GM12878 (cell line): ENCODE results near the gene RB1. TPM values are rescaled to one million over a fixed set of nuclear protein-coding genes. Genes with fewer than 3 reads are reported as not detected.
A peak's percentile ranks its signal among the peaks of the same experiment; 100 is the strongest.

Experiments
- BCL11A ChIP-seq: IDR thresholded peaks from 2 replicates; pipeline ENCODE4 v1.6.1; 2011; ENCODE audit warnings: low read depth, low read length
- BMI1 ChIP-seq: fragments of 450-650 bp; IDR thresholded peaks from 2 replicates; pipeline ENCODE4 v1.6.1; 2016; ENCODE audit warnings: mild to moderate bottlenecking, moderate library complexity, borderline replicate concordance
- CBFB ChIP-seq: IDR thresholded peaks from 2 replicates; pipeline ENCODE4 v1.6.1; 2016; ENCODE audit warnings: antibody characterized with exemption, low read depth
- CBX5 ChIP-seq: sonication (generic); IDR thresholded peaks from 2 replicates; pipeline ENCODE4 v1.6.1; 2016; ENCODE audit warnings: low read depth, moderate library complexity, mild to moderate bottlenecking, inconsistent platforms
- CHD1 ChIP-seq: IDR thresholded peaks from 2 replicates; pipeline ENCODE4 v1.6.1; 2012; ENCODE audit warnings: low read depth, low read length, improper control_type of control experiment
- CREM ChIP-seq: IDR thresholded peaks from 2 replicates; pipeline ENCODE4 v1.6.1; 2014; ENCODE audit warnings: antibody characterized with exemption, low read depth
- DPF2 ChIP-seq: fragments of 450-650 bp; IDR thresholded peaks from 2 replicates; pipeline ENCODE4 v1.6.1; 2017; ENCODE audit warnings: mild to moderate bottlenecking
- E2F8 ChIP-seq: fragments of 450-650 bp; IDR thresholded peaks from 2 replicates; pipeline ENCODE4 v1.6.1; 2018; ENCODE audit warnings: mild to moderate bottlenecking, low read depth, moderate library complexity; ENCODE audit not compliant: partially characterized antibody
- FOXK2 ChIP-seq: fragments of 450-650 bp; IDR thresholded peaks from 2 replicates; pipeline ENCODE4 v1.6.1; 2017; ENCODE audit warnings: mild to moderate bottlenecking, moderate library complexity
- GABPA ChIP-seq: IDR thresholded peaks from 2 replicates; pipeline ENCODE4 v1.6.1; 2014; ENCODE audit warnings: antibody characterized with exemption, low read depth, mild to moderate bottlenecking, inconsistent platforms
- HCFC1 ChIP-seq: fragments of 150-350 bp; IDR thresholded peaks from 2 replicates; pipeline ENCODE4 v1.6.1; 2014; ENCODE audit warnings: low read length
- HDAC2 ChIP-seq: fragments of 200-600 bp; sonication (generic); IDR thresholded peaks from 2 replicates; pipeline ENCODE4 v1.6.1; 2017
- IKZF2 ChIP-seq, 2 experiments: fragments of 450-650 bp; IDR thresholded peaks; 2 replicates each; pipeline ENCODE4 v1.6.1; 2017; ENCODE audit warnings: mild to moderate bottlenecking in 2 of 2, moderate library complexity in 2 of 2
- MAX ChIP-seq: IDR thresholded peaks from 2 replicates; pipeline ENCODE4 v1.6.1; 2012; ENCODE audit warnings: low read depth, low read length, improper control_type of control experiment
- MEF2A ChIP-seq: IDR thresholded peaks from 2 replicates; pipeline ENCODE4 v1.6.1; 2011; ENCODE audit warnings: low read depth, mild to moderate bottlenecking, low read length, moderate library complexity; ENCODE audit not compliant: insufficient read depth
- MTA2 ChIP-seq: fragments of 450-650 bp; IDR thresholded peaks from 2 replicates; pipeline ENCODE4 v1.6.1; 2016; ENCODE audit warnings: low read depth, mild to moderate bottlenecking, moderate library complexity
- MXI1 ChIP-seq: fragments of 150-350 bp; IDR thresholded peaks from 2 replicates; pipeline ENCODE4 v1.6.1; 2011; ENCODE audit warnings: low read depth, mild to moderate bottlenecking, inconsistent platforms, low read length, improper control_type of control experiment
- NR2F1 ChIP-seq: fragments of 450-650 bp; conservative IDR thresholded peaks from 2 replicates; pipeline ENCODE4 v1.6.1; 2017; ENCODE audit warnings: mild to moderate bottlenecking
- PAX5 ChIP-seq: IDR thresholded peaks from 2 replicates; pipeline ENCODE4 v1.6.1; 2011; ENCODE audit warnings: low read depth, low read length, borderline replicate concordance
- RBBP5 ChIP-seq: fragments of 200-600 bp; sonication (generic); conservative IDR thresholded peaks from 2 replicates; pipeline ENCODE4 v1.6.1; 2016
- SMAD1 ChIP-seq: fragments of 450-650 bp; IDR thresholded peaks from 2 replicates; pipeline ENCODE4 v1.6.1; 2018; ENCODE audit warnings: mild to moderate bottlenecking, low read depth; ENCODE audit not compliant: partially characterized antibody
- SMARCA5 ChIP-seq: fragments of 450-650 bp; IDR thresholded peaks from 2 replicates; pipeline ENCODE4 v1.6.1; 2017; ENCODE audit warnings: mild to moderate bottlenecking
- SMC3 ChIP-seq: IDR thresholded peaks from 2 replicates; pipeline ENCODE4 v1.6.1; 2011; ENCODE audit warnings: low read length, improper control_type of control experiment, borderline replicate concordance
- STAT3 ChIP-seq: IDR thresholded peaks from 2 replicates; pipeline ENCODE4 v1.6.1; 2011; ENCODE audit warnings: low read depth, low read length, improper control_type of control experiment
- TAF1 ChIP-seq: IDR thresholded peaks from 2 replicates; pipeline ENCODE4 v1.6.1; 2011; ENCODE audit warnings: mild to moderate bottlenecking, low read depth, low read length, borderline replicate concordance
- TBL1XR1 ChIP-seq: IDR thresholded peaks from 2 replicates; pipeline ENCODE4 v1.6.1; 2012; ENCODE audit warnings: low read depth, low read length, improper control_type of control experiment
- WRNIP1 ChIP-seq: IDR thresholded peaks from 2 replicates; pipeline ENCODE4 v1.6.1; 2011; ENCODE audit warnings: low read depth, low read length, improper control_type of control experiment, borderline replicate concordance
- ZNF384 ChIP-seq: IDR thresholded peaks from 2 replicates; pipeline ENCODE4 v1.6.1; 2012; ENCODE audit warnings: low read depth, mild to moderate bottlenecking, low read length, improper control_type of control experiment, borderline replicate concordance
- polyA plus RNA-seq, 11 experiments: library from polyadenylated mRNA; depleted of rRNA in 4 of 11; unstranded in 6 of 11; stranded (reverse) in 5 of 11; fragments of >200 nt; fragmentation: Nextera tagmentation in 4 of 11; fragmentation: Illumina TruSeq in 1 of 11; extraction: Ambion mirVana in 4 of 11; extraction: Trizol in 1 of 11; gene quantifications; 1 replicate in 1 of 11; 2 replicates in 10 of 11; pipeline versions ENCODE4 v1.2.1 to v1.2.3, GENCODE V29; 2011 to 2016; ENCODE audit warnings: inconsistent platforms in 2 of 11, missing spikeins in 2 of 11, low read depth in 1 of 11
- total RNA-seq, 4 experiments: library from RNA; depleted of rRNA in 3 of 4; stranded (reverse); fragments of >200 nt in 3 of 4; fragmentation: Illumina TruSeq in 1 of 4; extraction: Trizol in 1 of 4; gene quantifications; 2 replicates each; pipeline versions ENCODE4 v1.2.1 to v1.2.3, GENCODE V29; 2013 to 2021

The RB1 gene
- total and polyA plus RNA-seq, 10 of the 15 experiments (the other 5 are each of a cell fraction or from before 2014, with no cell fraction given) = 2.8 to 45.0 (median 8.3) TPM

- TF ChIP-seq MTA2 (peak; percentile 74), TAF1 (0 out of 2 replicates have a peak, but pooled peaks have one; percentile 28), DPF2 (peak; percentile 70; the same call in 1 of the 2 replicates), CBX5 (peak; percentile 72; the same call in 1 of the 2 replicates), SMARCA5 (no peak), IKZF2 (IDR thresholded peaks at IDR 0.05) (peak; percentile 86 to 90), CREM (peak; percentile 38; the same call in 1 of the 2 replicates), FOXK2 (no peak), HDAC2 (no peak), ZNF384 (peak; percentile 84; the same call in 1 of the 2 replicates), RBBP5 (no peak), BMI1 (no peak), CHD1 (no peak), GABPA (no peak), E2F8 (no peak), HCFC1 (no peak), WRNIP1 (no peak), PAX5 (peak; percentile 97), NR2F1 (no peak), STAT3 (0 out of 2 replicates have a peak, but pooled peaks have one; percentile 22), TBL1XR1 (peak; percentile 61; the same call in 1 of the 2 replicates), BCL11A (peak; percentile 74; the same call in 1 of the 2 replicates), SMAD1 (no peak), CBFB (peak; percentile 83), MEF2A (peak; percentile 72; the same call in 1 of the 2 replicates), MXI1 (peak; percentile 96), MAX (0 out of 2 replicates have a peak, but pooled peaks have one; percentile 41), SMC3 (peak; percentile 27; the same call in 1 of the 2 replicates)
Measured at GRCh38 chr13:48505597-48506091, 202.1 kb downstream of the RB1 start (continued).
